ENCODE results near the gene C2orf15.
"Not testable (repeated sequence)": the region's sequence is repeated elsewhere in the genome, so short reads cannot be mapped to it uniquely, and the experiment has no call there.

Gene C2orf15

DNA sequence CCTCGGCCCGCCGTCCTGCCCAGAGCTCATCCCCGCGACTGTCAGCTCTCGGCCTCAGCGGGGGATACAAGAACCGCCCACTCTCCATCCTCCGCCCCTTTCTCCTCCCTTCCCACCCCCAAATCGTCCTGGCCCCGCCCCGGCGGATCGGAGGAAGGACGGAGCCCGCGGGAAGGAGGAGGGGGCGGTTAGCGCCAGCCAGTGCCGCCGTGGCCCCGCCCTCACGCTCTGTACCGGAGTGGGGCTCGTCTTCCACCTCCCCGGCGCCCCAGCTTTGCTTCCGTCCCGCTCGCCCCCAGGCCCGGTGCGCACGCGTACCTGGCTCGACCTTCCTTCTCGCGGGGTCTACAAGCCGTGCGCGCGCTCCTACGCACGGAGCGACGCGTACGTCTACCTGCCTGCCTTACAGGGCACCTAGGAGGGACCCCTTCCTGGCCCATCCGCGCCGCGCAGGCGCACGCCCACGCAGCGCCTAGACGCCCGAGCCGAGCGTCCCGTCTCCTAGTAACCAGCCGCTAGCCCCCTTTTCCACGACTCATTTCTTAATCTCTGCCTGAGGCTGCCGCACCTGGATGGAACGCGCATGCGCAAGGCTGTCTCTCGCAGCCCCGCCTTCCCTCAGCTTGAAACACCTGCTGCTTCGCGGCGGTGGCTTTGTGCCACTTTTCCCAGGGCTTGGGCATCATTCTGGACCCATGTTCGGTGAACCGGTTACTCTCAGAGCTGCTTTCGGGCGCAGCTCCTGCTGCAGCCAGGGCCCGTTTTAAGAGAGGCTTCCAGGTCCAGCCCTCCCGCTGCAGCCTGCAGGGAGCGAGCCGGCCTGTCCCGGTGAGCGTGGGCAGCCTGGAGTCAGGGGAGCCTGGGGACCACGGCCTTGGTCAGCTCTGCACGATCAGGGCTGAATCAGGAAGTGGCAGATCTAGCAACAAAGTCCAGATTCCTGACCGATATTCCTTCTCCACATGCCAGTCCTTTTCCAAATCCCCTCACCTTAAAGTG is at the start of gene C2orf15:
Gene C2orf15, plus strand, starts transcription at position 598 of the 999 bp plus-strand sequence. CDS start 8,852 bp downstream, outside the sequence.
- DNase-seq (ENCODE audit: low spot score): peak; percentile 97

- no peak for DNase-seq (ENCODE audit: low spot score)
Measured at GRCh38 chr2:99096728-99097127, 44.8 kb upstream of the C2orf15 start.

DNA sequence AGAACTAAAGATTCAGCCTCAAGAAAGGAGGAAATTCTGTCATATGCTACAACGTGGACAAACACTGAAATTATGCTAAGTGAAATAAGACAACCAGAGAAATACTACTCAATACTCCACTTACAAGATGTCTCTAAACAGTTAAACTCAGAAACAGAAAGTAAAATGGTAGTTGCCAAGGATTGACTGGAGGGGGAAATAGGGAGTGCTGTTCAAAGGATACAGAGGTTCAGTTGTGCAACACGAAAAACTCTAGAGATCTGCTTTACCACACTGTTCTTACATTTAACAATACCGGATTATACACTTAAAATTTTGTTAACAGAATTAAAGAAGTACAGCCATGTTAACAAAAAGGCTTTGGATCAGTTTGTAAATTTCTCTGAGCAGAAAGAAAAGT is 39.8 kb upstream of the C2orf15 start:
- no peak for DNase-seq (ENCODE audit: low spot score)

DNA sequence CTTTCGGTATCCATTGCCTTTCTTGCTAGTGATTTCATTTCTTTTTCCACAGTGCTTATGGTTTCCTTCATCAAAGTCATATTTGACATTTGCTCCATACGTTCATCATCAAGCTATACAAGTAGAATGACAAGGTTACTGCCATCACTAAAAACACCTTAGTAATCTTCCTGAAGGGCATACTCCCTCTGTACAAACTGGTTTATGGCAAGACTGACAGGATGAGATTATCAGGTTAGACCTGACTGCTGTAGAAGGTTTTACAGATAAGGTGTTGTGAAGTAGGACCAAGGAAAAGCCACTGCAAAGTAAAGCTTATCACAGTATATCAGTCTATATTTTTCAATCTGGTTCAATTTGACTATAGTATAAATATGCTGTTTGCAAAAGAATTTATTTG is 37.5 kb upstream of the C2orf15 start:
- DNase-seq (ENCODE audit: low spot score): no peak

DNA sequence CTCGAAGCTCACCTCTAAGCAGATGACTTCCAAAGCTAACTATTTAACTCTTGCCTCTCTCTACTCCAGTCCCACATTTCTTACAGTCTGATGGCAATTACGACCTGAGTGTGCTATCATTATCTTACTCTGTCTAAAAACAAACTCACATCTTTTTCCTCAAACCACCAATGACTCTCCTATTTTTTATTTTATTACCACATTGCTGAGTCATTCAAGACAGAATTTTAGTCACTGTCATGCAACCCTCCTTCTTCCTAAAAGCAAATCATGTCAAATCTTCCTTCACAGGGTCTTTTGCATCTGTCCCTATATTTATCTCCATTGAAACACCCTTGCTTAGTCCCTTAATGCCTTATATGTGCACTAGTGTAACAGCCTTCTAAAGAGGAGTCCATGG is 34.6 kb upstream of the C2orf15 start:
- DNase-seq (ENCODE audit: low spot score): no peak

GRCh38 chr2:99111236-99111635 is 30.3 kb upstream of the C2orf15 start:
- no peak for DNase-seq (ENCODE audit: low spot score)

DNA sequence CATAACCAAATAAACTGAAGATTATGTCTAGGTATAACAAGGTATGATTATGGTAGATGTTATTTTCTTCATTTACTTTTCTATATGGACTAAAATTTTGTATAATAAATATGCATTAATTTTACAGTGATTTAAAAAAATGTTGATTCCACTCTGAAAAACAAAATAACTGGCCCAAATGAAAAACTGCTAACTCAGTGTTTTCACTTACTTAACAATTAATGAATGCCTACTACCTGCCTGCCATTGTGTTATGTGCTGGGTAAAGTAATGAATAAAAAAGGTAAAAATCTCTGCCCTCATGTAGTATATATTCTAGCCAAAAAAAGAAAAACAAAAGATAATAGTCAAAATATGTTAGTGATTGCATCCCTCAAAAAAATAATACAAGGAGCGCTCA is 29.6 kb upstream of the C2orf15 start:
- DNase-seq (ENCODE audit: low spot score): no peak

GRCh38 chr2:99112617-99113016 is 28.9 kb upstream of the C2orf15 start:
- no peak for DNase-seq (ENCODE audit: low spot score)

DNA sequence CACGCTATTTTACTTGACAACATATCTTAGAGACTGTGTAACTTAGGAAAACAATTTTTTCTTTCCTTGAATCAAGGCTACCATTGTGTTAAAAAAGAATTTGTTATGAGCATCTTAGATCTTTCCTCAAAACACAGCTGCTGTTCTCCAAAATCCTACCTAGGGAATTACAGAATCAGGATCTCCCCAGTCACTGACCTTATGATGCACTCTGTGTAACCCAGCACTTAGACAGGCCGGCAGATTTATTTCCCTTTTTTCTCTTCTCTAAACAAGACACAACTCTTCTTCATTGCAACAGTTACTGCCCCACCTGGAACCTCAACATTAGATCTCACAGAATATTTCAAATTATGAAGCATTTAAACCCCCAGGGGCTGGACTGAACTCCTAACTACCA is 13.5 kb upstream of the C2orf15 start:
- no peak for DNase-seq (ENCODE audit: low spot score)

- not testable (repeated sequence) for DNase-seq (ENCODE audit: low spot score)
Measured at GRCh38 chr2:99135044-99135556, 6.4 kb upstream of the C2orf15 start.

- DNase-seq (ENCODE audit: low spot score): no peak
Measured at GRCh38 chr2:99139003-99139402, 2.5 kb upstream of the C2orf15 start.

DNA sequence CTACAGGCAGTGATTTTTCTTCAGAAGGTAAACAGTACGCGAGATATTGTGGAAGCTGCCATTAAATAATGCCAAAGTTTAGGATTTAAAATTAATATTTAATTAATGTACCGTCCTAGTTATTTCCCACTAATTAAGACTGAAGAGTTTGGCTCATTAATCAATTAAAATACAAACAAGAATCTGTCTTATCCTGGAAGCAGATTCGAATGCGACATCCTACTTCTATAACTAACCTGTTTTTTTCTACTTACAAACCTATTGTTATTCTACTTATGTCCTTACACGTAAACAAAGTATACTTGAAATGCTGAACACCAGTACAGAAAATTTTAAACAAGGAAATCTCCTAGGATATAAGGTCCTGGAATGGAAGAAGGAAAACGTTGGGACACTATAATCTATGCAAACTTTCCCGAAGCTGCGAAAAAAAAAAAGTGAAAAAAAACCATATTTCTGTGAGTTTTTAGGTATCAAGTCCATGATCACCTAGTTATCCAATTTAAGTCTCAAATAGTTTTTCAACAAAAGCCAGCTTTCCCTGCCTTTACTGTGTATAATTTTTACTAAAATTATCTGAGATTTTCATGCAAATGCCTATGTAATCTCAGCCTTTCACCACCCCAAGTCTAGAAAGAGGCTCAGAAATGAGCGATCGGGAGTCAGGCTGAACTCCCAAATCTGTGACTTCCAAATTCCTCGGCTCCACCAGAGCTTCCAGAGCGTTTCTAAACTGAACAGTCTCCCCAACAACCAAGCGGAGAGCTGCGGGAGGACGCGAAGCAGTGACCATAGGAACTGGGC is 1.2 kb upstream of the C2orf15 start:
- no peak for DNase-seq (ENCODE audit: low spot score)

GRCh38 chr2:99140860-99141109 is 722 bp upstream of the C2orf15 start:
- no peak for DNase-seq (ENCODE audit: low spot score)

GRCh38 chr2:99150706-99151105 is 9.2 kb downstream of the C2orf15 start:
- DNase-seq (ENCODE audit: low spot score): no peak

DNA sequence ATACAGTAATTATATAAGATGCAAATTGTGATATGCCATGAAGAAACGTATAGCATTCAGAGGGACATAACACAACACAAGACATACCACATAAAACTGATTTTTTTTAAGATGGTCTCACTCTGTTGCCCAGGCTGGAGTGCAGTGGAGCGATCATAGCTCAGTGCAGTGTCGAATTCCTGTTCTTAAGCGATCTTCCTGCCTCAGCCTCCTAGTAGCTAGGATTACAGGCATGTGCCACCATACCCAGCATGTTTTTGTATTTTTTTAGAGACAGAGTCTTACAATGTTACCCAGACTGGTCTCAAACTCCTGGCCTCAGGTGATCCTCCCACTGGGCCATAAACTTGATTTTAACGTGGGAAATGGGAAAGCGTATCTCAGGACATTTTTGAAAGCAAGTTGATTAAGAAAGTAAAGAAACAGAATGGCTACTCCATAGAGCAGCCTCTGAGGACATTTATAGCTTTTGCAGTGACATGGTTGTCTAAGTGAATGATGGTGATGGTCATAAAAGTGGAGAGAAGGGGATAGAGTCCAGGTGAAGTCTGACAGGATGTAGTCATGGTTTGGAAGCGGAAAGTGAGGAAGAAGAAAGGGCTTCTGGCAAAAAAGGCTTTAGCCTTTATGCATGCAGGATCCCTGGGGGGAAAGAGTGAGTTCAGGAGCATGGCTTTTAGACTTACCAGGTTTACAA is 10.8 kb downstream of the C2orf15 start:
- DNase-seq (ENCODE audit: low spot score): no peak

- DNase-seq (ENCODE audit: low spot score): no peak
Measured at GRCh38 chr2:99153921-99154604, 12.6 kb downstream of the C2orf15 start.

GRCh38 chr2:99154643-99155536 is 13.4 kb downstream of the C2orf15 start, which contains the start of the genes LIPT1 and TSGA10:
Gene LIPT1, plus strand, starts transcription at chr2:99154967. Its CDS starts 6,991 bp downstream, at chr2:99161958.
Gene TSGA10, minus strand, starts transcription at chr2:99154942. Its CDS starts 45,503 bp downstream, at chr2:99109439.
- peak; percentile 87 for DNase-seq (ENCODE audit: low spot score)

- DNase-seq (ENCODE audit: low spot score): no peak
Measured at GRCh38 chr2:99156891-99157290, 15.4 kb downstream of the C2orf15 start.

- DNase-seq (ENCODE audit: low spot score): no peak
Measured at GRCh38 chr2:99158599-99158998, 17.1 kb downstream of the C2orf15 start.

DNA sequence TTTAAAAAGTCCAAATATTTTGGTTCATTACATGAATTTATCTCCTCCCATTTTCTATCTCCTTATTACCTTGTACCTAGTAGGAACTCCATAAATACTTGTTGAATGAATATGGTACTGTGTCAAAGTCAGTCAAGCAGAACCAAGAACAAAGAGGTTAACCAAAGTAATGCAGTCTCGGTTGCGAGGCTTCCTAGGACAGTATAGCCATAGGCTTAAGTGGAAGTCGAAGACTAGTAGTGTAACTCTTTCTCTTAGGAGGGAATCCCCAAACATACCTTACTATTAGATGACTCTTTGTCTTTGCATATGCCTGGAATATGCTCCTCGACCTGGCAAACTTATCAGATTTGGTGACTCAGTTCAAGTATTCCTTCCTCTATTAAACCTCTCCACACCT is 18.1 kb downstream of the C2orf15 start:
- DNase-seq (ENCODE audit: low spot score): no peak
